OCI-LY1 (cell line): ENCODE results near the gene TRIM22.

Experiments
- H2AFZ ChIP-seq: fragments of 200-600 bp; sonication (generic), shearing (Covaris generic); 2 replicates; pipeline ENCODE4 v1.6.0; 2014; ENCODE audit warnings: antibody characterized with exemption, mild to moderate bottlenecking, low read length
- H3F3A ChIP-seq: fragments of 200-600 bp; sonication (generic), shearing (Covaris generic); 2 replicates; pipeline ENCODE4 v1.6.0; 2014; ENCODE audit warnings: mild to moderate bottlenecking, antibody characterized with exemption, low read length, moderate library complexity; ENCODE audit not compliant: insufficient read depth
- H3K27ac ChIP-seq: fragments of 200-600 bp; sonication (generic); 2 replicates; pipeline ENCODE4 v1.5.1; 2014; ENCODE audit warnings: low read length, mixed run types, mild to moderate bottlenecking, low read depth; ENCODE audit not compliant: poor library complexity, severe bottlenecking
- H3K27me3 ChIP-seq: fragments of 200-600 bp; sonication (generic); 2 replicates; pipeline ENCODE4 v1.6.0; 2014; ENCODE audit warnings: antibody characterized with exemption, mild to moderate bottlenecking, low read length, moderate library complexity; ENCODE audit not compliant: insufficient read depth
- H3K36me3 ChIP-seq: fragments of 200-600 bp; sonication (generic); 2 replicates; pipeline ENCODE4 v1.6.1; 2014; ENCODE audit warnings: mild to moderate bottlenecking, antibody characterized with exemption, low read length, moderate library complexity, mixed read lengths; ENCODE audit not compliant: insufficient read depth
- H3K4me1 ChIP-seq: fragments of 200-600 bp; sonication (generic); 2 replicates; pipeline ENCODE4 v1.5.1; 2014; ENCODE audit warnings: mild to moderate bottlenecking, low read length, moderate library complexity; ENCODE audit not compliant: insufficient read depth, severe bottlenecking
- H3K4me2 ChIP-seq: fragments of 200-600 bp; sonication (generic), shearing (Covaris generic); 2 replicates; pipeline ENCODE4 v1.6.1; 2014; ENCODE audit warnings: low read length
- H3K4me3 ChIP-seq: fragments of 200-600 bp; sonication (generic); 2 replicates; pipeline ENCODE4 v1.5.1; 2014; ENCODE audit warnings: low read length, low read depth, mild to moderate bottlenecking, mixed read lengths; ENCODE audit not compliant: poor library complexity, severe bottlenecking
- H3K79me2 ChIP-seq: fragments of 200-600 bp; shearing (Covaris generic); 2 replicates; pipeline ENCODE4 v1.6.1; 2016; ENCODE audit warnings: mixed run types, low read length, mixed read lengths; ENCODE audit not compliant: insufficient read depth
- H3K9ac ChIP-seq: fragments of 200-600 bp; sonication (generic), shearing (Covaris generic); 2 replicates; pipeline ENCODE4 v1.6.1; 2014; ENCODE audit warnings: mild to moderate bottlenecking, low read length, mixed read lengths
- H3K9me2 ChIP-seq: fragments of 200-600 bp; sonication (generic), shearing (Covaris generic); 2 replicates; pipeline ENCODE4 v1.6.1; 2014; ENCODE audit warnings: low read depth, mild to moderate bottlenecking, low read length, mixed read lengths
- H3K9me3 ChIP-seq: fragments of 200-600 bp; shearing (Covaris generic); 2 replicates; pipeline ENCODE4 v1.6.1; 2014; ENCODE audit warnings: low read length, mixed read lengths
- H4K20me1 ChIP-seq: fragments of 200-600 bp; sonication (generic), shearing (Covaris generic); 2 replicates; pipeline ENCODE4 v1.6.0; 2016; ENCODE audit warnings: mild to moderate bottlenecking, low read length; ENCODE audit not compliant: insufficient read depth
- CTCF ChIP-seq: fragments of 200-600 bp; sonication (generic), shearing (Covaris generic); IDR thresholded peaks from 2 replicates; pipeline ENCODE4 v1.5.1; 2017; ENCODE audit warnings: mild to moderate bottlenecking, antibody characterized with exemption, low read length, moderate library complexity, mixed read lengths
- EZH2 ChIP-seq: fragments of 200-600 bp; sonication (generic), shearing (Covaris generic); IDR thresholded peaks from 2 replicates; pipeline ENCODE4 v1.8.0; 2017; ENCODE audit warnings: borderline replicate concordance, mixed run types, mild to moderate bottlenecking, antibody characterized with exemption, low read length, moderate library complexity, mixed read lengths

The TRIM22 gene

GRCh38 chr11:5663511-5663910 lies 26.1 kb upstream of the TRIM22 start:
- Histone ChIP-seq H3K36me3 (no peaks in the 10 kb centered on the region), H3K4me1 (no peaks in the 10 kb centered on the region), H3K79me2 (no peaks in the 10 kb centered on the region), H3K9ac (no peak overlapping the region), H3K4me3 (no peak overlapping the region), H4K20me1 (no peaks in the 10 kb centered on the region), H3K9me3 (no peaks in the 10 kb centered on the region), H3K9me2 (no peaks in the 10 kb centered on the region), H2AFZ (no peak overlapping the region), H3K27me3 (no peaks in the 10 kb centered on the region), H3K4me2 (no peak overlapping the region), H3K27ac (no peak overlapping the region), H3F3A (no peaks in the 10 kb centered on the region)
- TF ChIP-seq EZH2, result no peak
- no peak for TF ChIP-seq CTCF

- Histone ChIP-seq H3K4me1 (no peaks in the 10 kb centered on the region), H4K20me1 (no peaks in the 10 kb centered on the region), H3K9me3 (no peaks in the 10 kb centered on the region), H3K9ac (no peak overlapping the region), H3K27ac (no peak overlapping the region), H3K36me3 (no peaks in the 10 kb centered on the region), H3F3A (no peaks in the 10 kb centered on the region), H3K79me2 (no peaks in the 10 kb centered on the region), H2AFZ (no peak overlapping the region), H3K4me2 (no peak overlapping the region), H3K27me3 (no peaks in the 10 kb centered on the region), H3K9me2 (no peaks in the 10 kb centered on the region), H3K4me3 (no peak overlapping the region)
- TF ChIP-seq EZH2 (no peak), CTCF (no peak)
Measured at GRCh38 chr11:5665051-5665570, 24.5 kb upstream of the TRIM22 start.

- no peak overlapping the region for H3K27ac ChIP-seq
- no peak overlapping the region for H3K4me3 ChIP-seq
- H3F3A ChIP-seq, result no peaks in the 10 kb centered on the region
- no peaks in the 10 kb centered on the region for H3K4me1 ChIP-seq
- H3K9me2 ChIP-seq, result no peaks in the 10 kb centered on the region
- H3K27me3 ChIP-seq, result no peaks in the 10 kb centered on the region
- no peak for TF ChIP-seq EZH2
- TF ChIP-seq CTCF, result no peak
- H3K79me2 ChIP-seq, result no peaks in the 10 kb centered on the region
- H3K9ac ChIP-seq, result no peak overlapping the region
- no peak overlapping the region for H2AFZ ChIP-seq
- H3K9me3 ChIP-seq, result no peaks in the 10 kb centered on the region
- H3K4me2 ChIP-seq, result no peak overlapping the region
- no peaks in the 10 kb centered on the region for H3K36me3 ChIP-seq
- no peaks in the 10 kb centered on the region for H4K20me1 ChIP-seq
Measured at GRCh38 chr11:5665746-5666401, 23.7 kb upstream of the TRIM22 start.
